LNCAP (cell line): ENCODE results near the gene PEPD.

Source experiments
- TF ChIP-seq, protein P1 (sequence below): fragments of 450-650 bp; IDR thresholded peaks from 2 replicates; pipeline ENCODE4 v1.5.1; 2017; ENCODE audit warnings: mild to moderate bottlenecking

Gene PEPD

DNA sequence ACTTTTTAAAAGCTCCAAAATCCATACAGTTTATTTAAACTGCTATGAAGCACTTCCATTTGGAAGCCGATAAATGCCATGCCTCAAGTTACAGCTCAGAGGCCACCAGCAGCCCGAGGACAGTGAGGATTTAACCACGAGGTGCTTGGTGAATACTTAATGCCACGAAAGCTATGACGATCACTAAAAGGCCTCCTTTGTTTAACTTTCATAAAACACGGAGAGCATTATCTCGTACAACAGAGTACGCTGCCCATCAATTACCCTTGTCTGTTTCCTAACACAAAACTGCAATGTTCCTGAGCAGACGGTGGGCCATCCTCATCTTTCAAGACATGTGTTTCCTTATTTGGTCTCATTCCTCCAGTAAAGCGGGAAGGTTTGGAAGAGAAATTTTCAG, 58.4 kb downstream of the PEPD start:
- TF ChIP-seq, protein P1, sequence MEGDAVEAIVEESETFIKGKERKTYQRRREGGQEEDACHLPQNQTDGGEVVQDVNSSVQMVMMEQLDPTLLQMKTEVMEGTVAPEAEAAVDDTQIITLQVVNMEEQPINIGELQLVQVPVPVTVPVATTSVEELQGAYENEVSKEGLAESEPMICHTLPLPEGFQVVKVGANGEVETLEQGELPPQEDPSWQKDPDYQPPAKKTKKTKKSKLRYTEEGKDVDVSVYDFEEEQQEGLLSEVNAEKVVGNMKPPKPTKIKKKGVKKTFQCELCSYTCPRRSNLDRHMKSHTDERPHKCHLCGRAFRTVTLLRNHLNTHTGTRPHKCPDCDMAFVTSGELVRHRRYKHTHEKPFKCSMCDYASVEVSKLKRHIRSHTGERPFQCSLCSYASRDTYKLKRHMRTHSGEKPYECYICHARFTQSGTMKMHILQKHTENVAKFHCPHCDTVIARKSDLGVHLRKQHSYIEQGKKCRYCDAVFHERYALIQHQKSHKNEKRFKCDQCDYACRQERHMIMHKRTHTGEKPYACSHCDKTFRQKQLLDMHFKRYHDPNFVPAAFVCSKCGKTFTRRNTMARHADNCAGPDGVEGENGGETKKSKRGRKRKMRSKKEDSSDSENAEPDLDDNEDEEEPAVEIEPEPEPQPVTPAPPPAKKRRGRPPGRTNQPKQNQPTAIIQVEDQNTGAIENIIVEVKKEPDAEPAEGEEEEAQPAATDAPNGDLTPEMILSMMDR: no peak

DNA sequence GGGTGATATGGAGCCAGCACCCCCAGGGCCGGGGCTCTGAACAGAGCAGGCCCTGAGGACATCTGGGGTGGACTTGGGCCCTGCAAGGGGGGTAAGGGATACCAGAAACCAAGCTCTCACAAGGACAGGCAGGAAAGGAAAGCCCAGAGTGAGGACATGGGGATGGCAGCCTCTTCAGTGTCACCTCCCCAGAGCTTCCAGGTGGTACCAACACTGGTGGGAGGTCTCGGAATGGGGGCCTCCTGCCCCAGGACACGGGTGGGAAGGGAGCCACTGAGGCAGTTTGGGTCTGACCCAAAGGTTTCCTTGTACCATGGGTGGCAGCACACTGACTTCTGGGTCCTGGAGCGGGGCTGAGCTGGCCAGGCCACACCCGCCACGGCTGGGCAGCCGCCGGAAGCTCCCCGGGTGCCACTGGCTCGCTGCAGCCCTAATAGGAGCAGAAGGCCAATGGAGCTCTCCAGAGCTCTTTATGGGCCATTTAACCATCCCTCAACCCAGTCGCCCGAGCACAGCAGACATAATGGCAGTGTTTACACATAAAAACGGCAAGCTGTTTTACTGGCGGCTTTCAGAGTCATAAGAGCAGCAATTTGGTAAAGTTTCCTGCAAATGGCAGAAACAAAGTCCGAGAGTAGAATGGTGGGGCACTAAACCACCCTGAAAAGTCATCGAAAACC, 59.3 kb downstream of the PEPD start:
- TF ChIP-seq, protein P1: no peak

DNA sequence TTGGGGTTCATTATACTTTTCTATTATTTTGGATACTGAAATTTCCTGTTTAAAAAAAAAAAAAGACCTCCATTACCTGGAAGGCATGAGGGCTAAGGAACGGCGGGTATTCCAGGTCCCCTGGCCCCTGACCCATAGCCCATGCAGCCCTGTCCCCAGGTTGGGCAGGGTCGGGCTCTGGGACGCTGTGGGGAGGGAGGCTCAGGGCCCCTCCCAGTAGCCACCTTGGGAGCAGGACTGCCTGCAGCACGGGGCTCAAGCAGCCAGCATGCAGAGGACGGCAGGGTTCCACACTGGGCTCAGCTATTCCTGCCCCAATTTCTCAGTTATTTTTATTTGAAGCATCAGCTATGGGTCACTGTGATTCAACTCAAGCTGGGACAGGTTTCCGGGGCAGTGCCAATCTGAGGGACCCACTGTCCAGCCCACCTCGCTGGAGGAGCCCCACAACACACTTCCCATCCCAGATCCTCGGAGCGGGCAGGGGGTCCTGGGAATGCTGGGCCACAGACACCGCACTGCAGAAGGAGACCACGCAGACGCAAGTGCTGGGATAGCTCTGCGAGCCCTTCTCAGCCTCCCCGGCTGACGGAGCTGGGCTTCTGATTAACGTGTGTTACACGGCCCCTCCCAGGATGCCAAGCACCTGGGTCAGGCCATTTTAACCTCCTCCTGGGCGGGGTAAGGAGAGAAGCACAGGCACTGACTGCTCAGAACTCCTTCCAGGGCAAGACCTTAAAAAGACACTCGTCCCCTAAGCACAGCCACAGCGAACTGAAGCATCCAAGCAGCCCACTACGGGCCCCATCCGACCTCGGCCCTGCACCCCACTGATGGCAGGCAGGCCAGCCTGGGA, 60.1 kb downstream of the PEPD start:
- TF ChIP-seq, protein P1: no peak

DNA sequence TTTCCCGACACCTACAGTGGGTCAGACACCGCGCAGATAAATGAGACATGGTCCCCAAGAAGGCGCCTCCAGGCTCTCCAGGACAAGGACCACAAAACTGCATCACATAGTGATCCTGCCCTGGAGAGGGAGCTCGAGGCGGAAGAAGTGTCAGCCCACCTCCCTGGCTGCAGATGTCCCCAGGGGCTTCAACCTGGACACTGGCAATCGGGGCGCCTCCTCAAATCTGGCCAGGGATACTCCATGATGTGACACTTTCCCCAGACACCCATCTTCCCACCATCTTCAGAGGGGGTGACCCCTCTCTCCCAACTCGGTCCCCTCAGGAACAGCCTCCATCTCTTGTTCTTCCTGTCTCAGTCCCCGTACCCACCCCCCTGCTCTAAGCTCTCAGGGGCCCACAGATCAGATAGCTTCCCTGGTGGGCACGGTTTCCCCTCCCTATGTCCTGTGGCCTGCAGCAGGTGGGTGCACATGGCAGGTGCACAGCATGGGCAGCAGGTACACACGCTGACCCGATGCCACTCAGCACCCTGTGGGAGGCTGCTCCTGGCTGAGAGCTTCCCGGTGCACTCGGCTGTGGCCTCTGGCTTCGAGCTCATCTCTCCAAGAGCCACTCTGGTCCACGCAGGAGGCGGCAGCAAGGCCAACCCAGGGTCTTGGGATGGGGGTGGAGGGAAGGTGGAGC, 61.2 kb downstream of the PEPD start:
- TF ChIP-seq, protein P1: no peak

DNA sequence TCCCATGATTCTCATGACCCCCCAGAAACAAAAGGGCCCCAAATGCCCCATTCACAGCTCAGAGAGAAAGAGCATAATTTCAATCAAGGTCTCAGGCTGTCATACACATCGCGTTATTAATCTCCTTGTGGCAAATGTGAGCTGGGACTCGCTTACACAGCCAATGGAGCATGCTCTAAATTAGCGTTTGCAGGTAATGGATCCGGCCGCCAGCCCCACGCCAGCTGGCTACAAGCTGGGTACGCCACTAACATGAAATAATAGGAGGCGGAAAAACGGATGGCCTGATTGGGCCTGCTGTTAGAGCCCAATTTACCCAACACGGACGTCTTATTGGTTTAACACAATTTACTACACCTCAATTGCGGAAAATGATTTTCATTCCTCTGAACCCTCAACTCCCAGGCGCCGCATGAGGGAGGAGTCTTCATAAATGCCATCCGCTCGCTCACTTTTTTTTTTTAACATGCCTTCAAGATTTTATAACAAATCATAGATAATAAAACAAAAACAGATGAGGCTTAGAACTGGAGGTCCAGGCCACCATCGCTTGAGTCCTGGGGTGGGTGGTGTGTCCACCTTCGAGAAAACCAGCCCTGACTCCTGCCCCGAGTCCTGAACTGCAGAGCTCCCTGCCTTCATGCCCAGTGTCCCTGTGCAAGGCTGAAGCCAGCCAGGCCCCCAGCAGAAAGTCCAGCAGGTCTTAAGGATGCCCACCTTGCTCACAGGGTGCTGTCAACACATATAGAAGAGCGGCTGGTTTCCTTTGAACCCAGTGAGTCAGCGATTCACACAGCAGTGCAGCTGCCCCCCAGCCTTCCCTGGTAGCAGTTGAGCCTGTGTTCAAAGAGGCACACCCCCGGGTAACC, 62.1 kb downstream of the PEPD start:
- TF ChIP-seq, protein P1: no peak

DNA sequence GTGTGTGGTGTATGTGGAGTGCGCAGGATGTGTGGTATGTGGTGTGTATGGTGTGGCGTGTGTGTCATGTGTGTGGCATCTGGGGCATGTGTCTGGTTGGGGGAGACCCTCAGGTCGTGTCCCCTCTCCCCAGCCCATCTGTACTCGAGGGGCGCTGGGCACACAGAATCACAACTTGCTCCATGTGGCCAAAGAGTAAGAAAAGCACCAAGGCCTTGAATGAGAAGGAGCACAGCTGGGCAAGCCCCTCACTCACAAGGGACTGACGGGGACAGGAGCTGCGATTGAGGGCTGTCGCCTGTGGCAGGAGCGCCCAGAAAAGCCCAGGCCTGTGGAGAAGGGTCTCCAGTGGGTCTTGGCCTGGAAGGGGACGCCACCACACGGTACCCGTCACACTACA, 62.8 kb downstream of the PEPD start:
- TF ChIP-seq, protein P1: no peak

DNA sequence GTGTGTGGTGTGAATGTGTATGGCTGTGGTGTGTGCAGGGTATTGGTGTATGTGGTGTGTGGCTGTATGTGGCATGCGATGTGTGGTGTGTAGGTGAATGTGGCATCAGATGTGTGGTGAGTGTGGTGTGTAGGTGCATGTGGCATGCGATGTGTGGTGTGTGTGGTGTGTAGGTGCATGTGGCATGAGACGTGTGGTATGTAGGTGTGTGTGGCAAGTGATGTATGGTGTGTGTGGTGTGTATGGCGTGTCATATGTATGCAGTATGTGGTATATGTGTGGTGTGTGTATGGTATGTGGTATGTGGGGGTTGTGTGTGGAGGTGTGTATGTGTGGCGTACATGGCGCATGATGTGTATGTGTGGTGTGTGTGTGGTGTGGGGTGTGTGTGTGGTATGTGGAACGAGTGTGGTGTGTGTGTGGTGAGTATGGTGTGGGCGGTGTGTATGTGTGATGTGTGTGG, 63.4 kb downstream of the PEPD start:
- TF ChIP-seq, protein P1: no peak
